Neural progenitor cell (in vitro differentiated cells): ENCODE results near the gene MAN1A2. TPM values are rescaled to one million over a fixed set of nuclear protein-coding genes. Genes with fewer than 3 reads are reported as not detected.
A peak's percentile ranks its signal among the peaks of the same experiment; 100 is the strongest.

ENCODE experiments used
- DNase-seq: peaks from one replicate; pipeline ENCODE4 v3.0.0-alpha.2; 2016; ENCODE audit warnings: low spot score
- H2AFZ ChIP-seq: fragments of 200-600 bp; sonication (generic); replicated peaks from 2 replicates; pipeline ENCODE4 v1.6.1; 2016; ENCODE audit warnings: antibody characterized with exemption
- H3F3A ChIP-seq: fragments of 200-600 bp; sonication (generic); 2 replicates; pipeline ENCODE4 v1.6.1; 2016; ENCODE audit warnings: antibody characterized with exemption, low read depth
- H3K27ac ChIP-seq: fragments of 200-600 bp; sonication (generic); 2 replicates; pipeline ENCODE4 v1.5.1; 2016; ENCODE audit warnings: mild to moderate bottlenecking
- H3K27me3 ChIP-seq: fragments of 200-600 bp; sonication (generic); 2 replicates; pipeline ENCODE4 v1.6.1; 2016; ENCODE audit warnings: mild to moderate bottlenecking, moderate library complexity
- H3K36me3 ChIP-seq: fragments of 200-600 bp; sonication (generic); 2 replicates; pipeline ENCODE4 v1.5.1; 2016
- H3K4me1 ChIP-seq: fragments of 200-600 bp; sonication (generic); 2 replicates; pipeline ENCODE4 v1.6.1; 2016; ENCODE audit warnings: mixed run types
- H3K4me2 ChIP-seq: fragments of 200-600 bp; sonication (generic); 2 replicates; pipeline ENCODE4 v1.6.1; 2016
- H3K4me3 ChIP-seq: fragments of 200-600 bp; sonication (generic); 2 replicates; pipeline ENCODE4 v1.5.1; 2016
- H3K79me2 ChIP-seq: fragments of 200-600 bp; sonication (generic); 2 replicates; pipeline ENCODE4 v1.6.1; 2016; ENCODE audit warnings: low read depth
- H3K9ac ChIP-seq: fragments of 200-600 bp; sonication (generic); 2 replicates; pipeline ENCODE4 v1.6.1; 2016
- H3K9me3 ChIP-seq: fragments of 200-600 bp; sonication (generic); 2 replicates; pipeline ENCODE4 v1.5.1; 2016; ENCODE audit warnings: low read depth
- H4K20me1 ChIP-seq: fragments of 200-600 bp; sonication (generic); 2 replicates; pipeline ENCODE4 v1.6.1; 2016; ENCODE audit warnings: low read depth
- H3K27ac Mint-ChIP-seq: 3 replicates; pipeline ENCODE4 v1.8.0; 2021; ENCODE audit warnings: mixed read lengths
- H3K27me3 Mint-ChIP-seq: 2 replicates; pipeline ENCODE4 v1.8.0; 2022; ENCODE audit warnings: low read depth, mild to moderate bottlenecking, inconsistent platforms, moderate library complexity, mixed read lengths; ENCODE audit not compliant: insufficient read depth
- H3K36me3 Mint-ChIP-seq: 3 replicates; pipeline ENCODE4 v1.8.0; 2021; ENCODE audit warnings: mixed read lengths
- H3K4me1 Mint-ChIP-seq: 3 replicates; pipeline ENCODE4 v1.8.0; 2021; ENCODE audit warnings: mixed read lengths
- H3K4me3 Mint-ChIP-seq: 3 replicates; pipeline ENCODE4 v1.8.0; 2021; ENCODE audit warnings: mild to moderate bottlenecking, moderate library complexity, mixed read lengths
- H3K9me3 Mint-ChIP-seq: 3 replicates; pipeline ENCODE4 v1.8.0; 2020; ENCODE audit warnings: mixed read lengths
- CTCF ChIP-seq: fragments of 200-600 bp; sonication (generic); IDR thresholded peaks from 2 replicates; pipeline ENCODE4 v1.5.1; 2017; ENCODE audit warnings: antibody characterized with exemption, mild to moderate bottlenecking
- EZH2 ChIP-seq: fragments of 200-600 bp; sonication (generic); IDR thresholded peaks from 2 replicates; pipeline ENCODE4 v1.6.1; 2017; ENCODE audit warnings: antibody characterized with exemption, mild to moderate bottlenecking, moderate library complexity
- EZH2phosphoT487 ChIP-seq: fragments of 200-600 bp; sonication (generic); IDR thresholded peaks from 2 replicates; pipeline ENCODE4 v1.6.1; 2017; ENCODE audit warnings: antibody characterized with exemption
- total RNA-seq: library from RNA; depleted of rRNA; stranded (reverse); fragments of >200 nt; gene quantifications from 2 replicates; pipeline ENCODE4 v1.2.3, GENCODE V29; 2015; ENCODE audit warnings: low replicate concordance

MAN1A2 gene
- total RNA-seq, 1 donor from 2014 or later, result 28.6 TPM

- Histone ChIP-seq H3K4me2 (no peak overlapping the region), H3F3A (no peaks in the 10 kb centered on the region), H3K4me1 (peaks cover 10% of the 10 kb centered on the region), H3K27ac (no peak overlapping the region), H2AFZ (no peak overlapping the region), H3K27me3 (no peaks in the 10 kb centered on the region), H3K4me3 (no peak overlapping the region), H3K79me2 (no peaks in the 10 kb centered on the region), H4K20me1 (no peaks in the 10 kb centered on the region), H3K9ac (no peak overlapping the region), H3K9me3 (no peaks in the 10 kb centered on the region), H3K36me3 (no peaks in the 10 kb centered on the region)
- no peak for DNase-seq
- Mint-ChIP-seq H3K4me1 (peaks cover 3% of the 10 kb centered on the region), H3K9me3 (no peaks in the 10 kb centered on the region), H3K36me3 (no peaks in the 10 kb centered on the region), H3K4me3 (no peak overlapping the region), H3K27me3 (peaks cover 19% of the 10 kb centered on the region), H3K27ac (no peak overlapping the region)
- TF ChIP-seq CTCF, result no peak
- TF ChIP-seq EZH2, result no peak
- no peak for TF ChIP-seq EZH2phosphoT487
Observed at GRCh38 chr1:117567976-117568375, 200.7 kb downstream of the MAN1A2 start.

GRCh38 chr1:117568999-117569398 is 201.8 kb downstream of the MAN1A2 start:
- Histone ChIP-seq H3K27me3 (no peaks in the 10 kb centered on the region), H3K4me3 (no peak overlapping the region), H3K4me2 (no peak overlapping the region), H2AFZ (no peak overlapping the region), H3K4me1 (peaks cover 10% of the 10 kb centered on the region), H3K27ac (no peak overlapping the region), H4K20me1 (no peaks in the 10 kb centered on the region), H3K9ac (no peak overlapping the region), H3K79me2 (no peaks in the 10 kb centered on the region), H3K36me3 (no peaks in the 10 kb centered on the region), H3F3A (no peaks in the 10 kb centered on the region), H3K9me3 (no peaks in the 10 kb centered on the region)
- Mint-ChIP-seq H3K4me1 (peaks cover 3% of the 10 kb centered on the region), H3K27me3 (peaks cover 19% of the 10 kb centered on the region), H3K4me3 (no peak overlapping the region), H3K36me3 (no peaks in the 10 kb centered on the region), H3K27ac (no peak overlapping the region), H3K9me3 (no peaks in the 10 kb centered on the region)
- no peak for DNase-seq
- TF ChIP-seq CTCF (peak; percentile 11), EZH2 (no peak), EZH2phosphoT487 (no peak)

GRCh38 chr1:117569856-117570255 is 202.6 kb downstream of the MAN1A2 start:
- peaks cover 7% of the 10 kb centered on the region for H3K4me1 Mint-ChIP-seq
- Histone ChIP-seq H3K4me1 (peaks cover 14% of the 10 kb centered on the region), H3F3A (no peaks in the 10 kb centered on the region), H4K20me1 (no peaks in the 10 kb centered on the region), H3K9me3 (no peaks in the 10 kb centered on the region), H3K9ac (no peak overlapping the region), H3K4me3 (no peak overlapping the region), H3K4me2 (no peak overlapping the region), H2AFZ (no peak overlapping the region), H3K27me3 (no peaks in the 10 kb centered on the region), H3K36me3 (no peaks in the 10 kb centered on the region), H3K27ac (no peak overlapping the region), H3K79me2 (no peaks in the 10 kb centered on the region)
- no peak for DNase-seq
- no peak overlapping the region for H3K4me3 Mint-ChIP-seq
- H3K27me3 Mint-ChIP-seq, result peaks cover 15% of the 10 kb centered on the region
- H3K36me3 Mint-ChIP-seq, result no peaks in the 10 kb centered on the region
- no peaks in the 10 kb centered on the region for H3K9me3 Mint-ChIP-seq
- TF ChIP-seq EZH2phosphoT487 (no peak), EZH2 (no peak), CTCF (no peak)
- H3K27ac Mint-ChIP-seq, result no peak overlapping the region
